ENCODE results near the gene MDFIC. TPM values are rescaled to one million over a fixed set of nuclear protein-coding genes. Genes with fewer than 3 reads are reported as not detected.

MDFIC gene
- polyA plus RNA-seq, 1 donor (not counting 4 experiments of a cell fraction or from before 2014, with no cell fraction given) = 8.5 TPM

GRCh38 chr7:114988026-114988425 is 66.1 kb downstream of the MDFIC start:
- TF ChIP-seq, protein P1, sequence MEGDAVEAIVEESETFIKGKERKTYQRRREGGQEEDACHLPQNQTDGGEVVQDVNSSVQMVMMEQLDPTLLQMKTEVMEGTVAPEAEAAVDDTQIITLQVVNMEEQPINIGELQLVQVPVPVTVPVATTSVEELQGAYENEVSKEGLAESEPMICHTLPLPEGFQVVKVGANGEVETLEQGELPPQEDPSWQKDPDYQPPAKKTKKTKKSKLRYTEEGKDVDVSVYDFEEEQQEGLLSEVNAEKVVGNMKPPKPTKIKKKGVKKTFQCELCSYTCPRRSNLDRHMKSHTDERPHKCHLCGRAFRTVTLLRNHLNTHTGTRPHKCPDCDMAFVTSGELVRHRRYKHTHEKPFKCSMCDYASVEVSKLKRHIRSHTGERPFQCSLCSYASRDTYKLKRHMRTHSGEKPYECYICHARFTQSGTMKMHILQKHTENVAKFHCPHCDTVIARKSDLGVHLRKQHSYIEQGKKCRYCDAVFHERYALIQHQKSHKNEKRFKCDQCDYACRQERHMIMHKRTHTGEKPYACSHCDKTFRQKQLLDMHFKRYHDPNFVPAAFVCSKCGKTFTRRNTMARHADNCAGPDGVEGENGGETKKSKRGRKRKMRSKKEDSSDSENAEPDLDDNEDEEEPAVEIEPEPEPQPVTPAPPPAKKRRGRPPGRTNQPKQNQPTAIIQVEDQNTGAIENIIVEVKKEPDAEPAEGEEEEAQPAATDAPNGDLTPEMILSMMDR (optimal IDR thresholded peaks at IDR 0.05 in 1 of 3, IDR thresholded peaks at IDR 0.05 in 1 of 3, conservative IDR thresholded peaks at IDR 0.05 in 1 of 3; ENCODE audit: extremely low read depth in 1 of 3, insufficient read depth in 2 of 3, low read length in 3 of 3) = no peak
- no peak for TF ChIP-seq EZH2 (IDR thresholded peaks at IDR 0.05; ENCODE audit: low read length)
- Histone ChIP-seq H3K4me1 (ENCODE audit: control insufficient read depth, extremely low read depth, insufficient read depth, low read length) (peaks cover 23% of the 10 kb centered on the region), H3K36me3 (ENCODE audit: control insufficient read depth in 2 of 2, extremely low read depth in 1 of 2, insufficient read depth in 2 of 2, low read length in 2 of 2) (no peaks in the 10 kb centered on the region), H3K9me3 (ENCODE audit: control insufficient read depth, low read depth, low read length) (no peaks in the 10 kb centered on the region), H3K4me2 (ENCODE audit: control insufficient read depth, extremely low read depth, insufficient read depth, low read depth, low read length) (no peak overlapping the region), H3K27ac (ENCODE audit: control insufficient read depth, insufficient read depth, low read length) (no peak overlapping the region), H3K27me3 (ENCODE audit: control insufficient read depth, extremely low read depth, insufficient read depth, low read length) (no peaks in the 10 kb centered on the region), H3K9ac (ENCODE audit: control insufficient read depth, extremely low read depth, insufficient read depth, low read length) (no peak overlapping the region), H3K4me3 (ENCODE audit: control insufficient read depth in 2 of 3, extremely low read depth in 1 of 3, insufficient read depth in 2 of 3, low read depth in 1 of 3, low read length in 3 of 3) (no peak overlapping the region), H3K79me2 (ENCODE audit: control insufficient read depth, insufficient read depth, low read length) (no peaks in the 10 kb centered on the region), H4K20me1 (ENCODE audit: control insufficient read depth, extremely low read depth, insufficient read depth, low read length) (no peaks in the 10 kb centered on the region), H2AFZ (ENCODE audit: control insufficient read depth, low read length) (no peak overlapping the region), H3K9me1 (ENCODE audit: control insufficient read depth, extremely low read depth, insufficient read depth, low read length) (no peaks in the 10 kb centered on the region)
- no peak for FAIRE-seq
- dilution Hi-C loops (cut with MboI; ENCODE audit: extremely low pct_ligation_motif_present, low sequenced_read_pairs) = no loop called here
- no peak for DNase-seq (ENCODE audit: low read depth, low spot score)

- FAIRE-seq (peak; percentile 63), DNase-seq (ENCODE audit: low read depth, low spot score) (no peak)
- no peaks in the 10 kb centered on the region for H3K9me1 ChIP-seq (ENCODE audit: control insufficient read depth, extremely low read depth, insufficient read depth, low read length)
- H4K20me1 ChIP-seq (ENCODE audit: control insufficient read depth, extremely low read depth, insufficient read depth, low read length) = no peaks in the 10 kb centered on the region
- no peak overlapping the region for H3K4me2 ChIP-seq (ENCODE audit: control insufficient read depth, extremely low read depth, insufficient read depth, low read depth, low read length)
- no peak overlapping the region for H2AFZ ChIP-seq (ENCODE audit: control insufficient read depth, low read length)
- no peaks in the 10 kb centered on the region for H3K79me2 ChIP-seq (ENCODE audit: control insufficient read depth, insufficient read depth, low read length)
- no peak for TF ChIP-seq EZH2 (IDR thresholded peaks at IDR 0.05; ENCODE audit: low read length)
- TF ChIP-seq, protein P1 (optimal IDR thresholded peaks at IDR 0.05 in 1 of 3, IDR thresholded peaks at IDR 0.05 in 1 of 3, conservative IDR thresholded peaks at IDR 0.05 in 1 of 3; ENCODE audit: extremely low read depth in 1 of 3, insufficient read depth in 2 of 3, low read length in 3 of 3) = no peak
- no peak overlapping the region for H3K27ac ChIP-seq (ENCODE audit: control insufficient read depth, insufficient read depth, low read length)
- H3K27me3 ChIP-seq (ENCODE audit: control insufficient read depth, extremely low read depth, insufficient read depth, low read length) = no peaks in the 10 kb centered on the region
- H3K36me3 ChIP-seq (ENCODE audit: control insufficient read depth in 2 of 2, extremely low read depth in 1 of 2, insufficient read depth in 2 of 2, low read length in 2 of 2) = no peaks in the 10 kb centered on the region
- H3K4me1 ChIP-seq (ENCODE audit: control insufficient read depth, extremely low read depth, insufficient read depth, low read length) = peaks cover 23% of the 10 kb centered on the region
- H3K9me3 ChIP-seq (ENCODE audit: control insufficient read depth, low read depth, low read length) = no peaks in the 10 kb centered on the region
- no peak overlapping the region for H3K9ac ChIP-seq (ENCODE audit: control insufficient read depth, extremely low read depth, insufficient read depth, low read length)
- H3K4me3 ChIP-seq (ENCODE audit: control insufficient read depth in 2 of 3, extremely low read depth in 1 of 3, insufficient read depth in 2 of 3, low read depth in 1 of 3, low read length in 3 of 3) = no peak overlapping the region
- dilution Hi-C loops (cut with MboI; ENCODE audit: extremely low pct_ligation_motif_present, low sequenced_read_pairs) = no loop called here
Observed at GRCh38 chr7:114988755-114989375, 67.0 kb downstream of the MDFIC start.

All from keratinocyte (primary cell).